GM23338 (cell line): Measurements from ENCODE around the gene RIMS4. TPM values are rescaled to one million over a fixed set of nuclear protein-coding genes. Genes with fewer than 3 reads are reported as not detected.

ENCODE experiments used
- ATAC-seq: fragments of 200-7000 bp; cut with Tn5 transposase; 3 replicates; pipeline ENCODE4 v1.9.1; 2020
- DNase-seq: peaks from one replicate; pipeline ENCODE4 v3.0.0-alpha.2; 2015; ENCODE audit warnings: low spot score
- H2AFZ ChIP-seq: fragments of 200-600 bp; sonication (generic); 2 replicates; pipeline ENCODE4 v1.8.0; 2016; ENCODE audit warnings: antibody characterized with exemption, mild to moderate bottlenecking, moderate library complexity
- H3F3A ChIP-seq: fragments of 200-600 bp; sonication (generic); replicated peaks from 2 replicates; pipeline ENCODE4 v1.8.0; 2017; ENCODE audit warnings: antibody characterized with exemption, mixed run types, low read depth
- H3K27ac ChIP-seq: fragments of 200-600 bp; sonication (generic); 2 replicates; pipeline ENCODE4 v1.6.1; 2016; ENCODE audit warnings: low read depth
- H3K27me3 ChIP-seq: fragments of 200-600 bp; sonication (generic); 2 replicates; pipeline ENCODE4 v1.8.0; 2016; ENCODE audit warnings: mild to moderate bottlenecking, mixed run types, moderate library complexity; ENCODE audit not compliant: insufficient read depth
- H3K36me3 ChIP-seq: fragments of 200-600 bp; sonication (generic); 2 replicates; pipeline ENCODE4 v1.8.0; 2016; ENCODE audit warnings: mild to moderate bottlenecking; ENCODE audit not compliant: insufficient read depth
- H3K4me1 ChIP-seq: fragments of 200-600 bp; sonication (generic); 2 replicates; pipeline ENCODE4 v1.8.0; 2016; ENCODE audit warnings: mild to moderate bottlenecking, moderate library complexity; ENCODE audit not compliant: insufficient read depth
- H3K4me2 ChIP-seq: fragments of 200-600 bp; sonication (generic); 2 replicates; pipeline ENCODE4 v1.7.1; 2017; ENCODE audit warnings: mixed run types
- H3K4me3 ChIP-seq: fragments of 200-600 bp; sonication (generic); 2 replicates; pipeline ENCODE4 v1.6.1; 2016; ENCODE audit warnings: mixed run types
- H3K79me2 ChIP-seq: fragments of 200-600 bp; sonication (generic); replicated peaks from 2 replicates; pipeline ENCODE4 v1.8.0; 2017; ENCODE audit warnings: mild to moderate bottlenecking; ENCODE audit not compliant: insufficient read depth
- H3K9me2 ChIP-seq: fragments of 200-600 bp; sonication (generic); 2 replicates; pipeline ENCODE4 v1.8.0; 2017; ENCODE audit not compliant: insufficient read depth
- H4K20me1 ChIP-seq: fragments of 200-600 bp; sonication (generic); replicated peaks from 2 replicates; pipeline ENCODE4 v1.8.0; 2017; ENCODE audit warnings: mild to moderate bottlenecking; ENCODE audit not compliant: insufficient read depth
- H3K27ac Mint-ChIP-seq: 2 replicates; pipeline ENCODE4 v1.8.0; 2020; ENCODE audit warnings: inconsistent platforms, mild to moderate bottlenecking, moderate library complexity, mixed read lengths
- H3K27me3 Mint-ChIP-seq: 3 replicates; pipeline ENCODE4 v1.8.0; 2022; ENCODE audit warnings: low read depth, mild to moderate bottlenecking, moderate library complexity, mixed read lengths, inconsistent platforms; ENCODE audit not compliant: insufficient read depth, poor library complexity
- H3K36me3 Mint-ChIP-seq: 3 replicates; pipeline ENCODE4 v1.8.0; 2021; ENCODE audit warnings: low read depth, mild to moderate bottlenecking, inconsistent platforms, moderate library complexity, mixed read lengths
- H3K4me1 Mint-ChIP-seq: 3 replicates; pipeline ENCODE4 v1.8.0; 2020; ENCODE audit warnings: mild to moderate bottlenecking, inconsistent platforms, mixed read lengths
- H3K4me3 Mint-ChIP-seq: 3 replicates; pipeline ENCODE4 v1.8.0; 2021; ENCODE audit warnings: moderate library complexity, mild to moderate bottlenecking, inconsistent platforms, mixed read lengths
- H3K9me3 Mint-ChIP-seq: 3 replicates; pipeline ENCODE4 v1.8.0; 2020; ENCODE audit warnings: moderate library complexity, mild to moderate bottlenecking, inconsistent platforms, mixed read lengths
- CTCF ChIP-seq, 2 experiments: fragments of 200-600 bp in 1 of 2; sonication (generic) in 1 of 2; conservative IDR thresholded peaks; 2 replicates each; pipeline versions ENCODE4 v1.5.1 to v1.6.1; 2016 to 2017; ENCODE audit warnings: antibody characterized with exemption in 2 of 2, low read depth in 2 of 2, mild to moderate bottlenecking in 2 of 2, moderate library complexity in 1 of 2
- EZH2 ChIP-seq: fragments of 200-600 bp; sonication (generic); IDR thresholded peaks from one replicate; pipeline ENCODE4 v1.8.0; 2017; ENCODE audit warnings: antibody characterized with exemption, mild to moderate bottlenecking, low read depth; ENCODE audit not compliant: unreplicated experiment
- JUNB ChIP-seq: IDR thresholded peaks from one replicate; pipeline ENCODE4 v1.6.1; 2016; ENCODE audit warnings: antibody characterized with exemption; ENCODE audit not compliant: unreplicated experiment
- polyA plus RNA-seq: library from polyadenylated mRNA; unstranded; fragments of >200 nt; fragmentation: Nextera tagmentation; extraction: Ambion mirVana; gene quantifications from 2 replicates; pipeline ENCODE4 v1.2.1, GENCODE V29; 2016
- total RNA-seq: library from RNA; depleted of rRNA; stranded (reverse); fragments of >200 nt; shearing (Covaris generic); gene quantifications from 2 replicates; pipeline ENCODE4 v1.2.3, GENCODE V29; 2014

Gene RIMS4
- total and polyA plus RNA-seq, 2 experiments from 2014 or later = 3.5 to 39.7 TPM

GRCh38 chr20:44747166-44748004, 63.0 kb downstream of the RIMS4 start:
- Mint-ChIP-seq H3K27ac (peak overlapping the region; percentile 96), H3K36me3 (no peaks in the 10 kb centered on the region), H3K4me3 (peak overlapping the region; percentile 76), H3K9me3 (no peaks in the 10 kb centered on the region), H3K4me1 (peaks cover 20% of the 10 kb centered on the region), H3K27me3 (peaks cover 38% of the 10 kb centered on the region)
- Histone ChIP-seq H3K27me3 (peaks cover 25% of the 10 kb centered on the region), H3F3A (peaks cover 22% of the 10 kb centered on the region), H3K4me3 (no peak overlapping the region), H2AFZ (no peak overlapping the region), H4K20me1 (no peaks in the 10 kb centered on the region), H3K4me2 (peak overlapping the region; percentile 96), H3K27ac (no peak overlapping the region), H3K9me2 (no peaks in the 10 kb centered on the region), H3K36me3 (no peaks in the 10 kb centered on the region), H3K79me2 (no peaks in the 10 kb centered on the region), H3K4me1 (peaks cover 12% of the 10 kb centered on the region)
- TF ChIP-seq CTCF (conservative IDR thresholded peaks at IDR 0.05; ENCODE audit: low read depth in 2 of 2) (peak; percentile 81 to 86), JUNB (no peak)
- DNase-seq (peak; percentile 97), ATAC-seq (peak; percentile 70)

DNA sequence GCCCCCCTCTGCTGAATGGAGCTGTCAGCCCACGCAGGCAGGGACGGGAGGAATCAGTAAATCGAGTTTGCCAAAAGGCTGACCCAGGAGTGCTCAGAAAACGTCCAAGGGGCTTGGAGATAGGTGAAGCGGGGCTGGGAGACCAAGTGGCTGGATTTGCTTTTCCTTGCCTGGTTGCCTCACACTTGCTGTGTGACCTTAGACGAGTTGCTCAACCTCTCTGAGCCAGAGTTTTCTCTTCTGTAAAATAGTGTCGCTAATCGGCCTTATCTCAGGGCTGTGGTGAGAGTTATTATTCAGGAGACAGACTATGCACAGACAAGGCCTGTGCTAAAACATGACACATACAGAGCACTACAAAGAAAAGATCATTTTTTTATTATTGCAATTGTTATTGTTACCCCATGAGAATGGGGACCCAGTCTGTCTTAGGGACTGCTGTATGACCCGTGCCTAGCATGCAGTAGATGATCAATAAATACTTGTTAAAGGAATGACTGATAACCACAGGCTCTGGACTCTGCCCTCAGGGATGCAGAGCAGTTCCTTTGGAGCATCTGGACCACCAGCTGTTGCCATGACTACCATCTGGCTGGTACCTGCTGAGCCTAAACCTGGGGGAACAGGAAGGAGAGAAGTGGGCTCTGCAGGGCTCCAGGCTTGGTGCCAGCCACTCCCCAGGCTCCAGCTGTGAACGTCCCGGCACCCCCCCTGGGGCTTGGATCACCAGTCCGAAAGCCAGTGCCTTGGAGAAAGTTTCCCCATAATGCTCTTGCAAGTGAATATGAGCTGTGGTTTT, 63.8 kb downstream of the RIMS4 start:
- peak overlapping the region; percentile 83 for H3K4me3 ChIP-seq
- peak overlapping the region; percentile 96 for H3K4me2 ChIP-seq
- H4K20me1 ChIP-seq = no peaks in the 10 kb centered on the region
- peak; percentile 16 for TF ChIP-seq EZH2
- no peak for TF ChIP-seq CTCF (conservative IDR thresholded peaks at IDR 0.05; ENCODE audit: low read depth in 2 of 2)
- peaks cover 25% of the 10 kb centered on the region for H3K27me3 ChIP-seq
- H3K4me1 ChIP-seq = peaks cover 12% of the 10 kb centered on the region
- peak overlapping the region; percentile 94 for H2AFZ ChIP-seq
- Mint-ChIP-seq H3K27ac (no peak overlapping the region), H3K9me3 (no peaks in the 10 kb centered on the region), H3K4me1 (peaks cover 18% of the 10 kb centered on the region), H3K27me3 (peaks cover 42% of the 10 kb centered on the region), H3K36me3 (no peaks in the 10 kb centered on the region), H3K4me3 (peak overlapping the region; percentile 76)
- H3K9me2 ChIP-seq = no peaks in the 10 kb centered on the region
- ATAC-seq (peak; percentile 5; the same call in 2 of the 3 replicates), DNase-seq (peak; percentile 52)
- no peaks in the 10 kb centered on the region for H3K36me3 ChIP-seq
- no peaks in the 10 kb centered on the region for H3K79me2 ChIP-seq
- no peak overlapping the region for H3K27ac ChIP-seq
- H3F3A ChIP-seq = peaks cover 22% of the 10 kb centered on the region
